Transverse colon (tissue), 4 donors: ENCODE data around the gene MREG. TPM values are rescaled to one million over a fixed set of nuclear protein-coding genes. Genes with fewer than 3 reads are reported as not detected.
A peak's percentile ranks its signal among the peaks of the same experiment; 100 is the strongest.

Source experiments
- DNase-seq: peaks from one replicate; pipeline ENCODE4 v3.0.0-alpha.2; 2019
- H3K27ac ChIP-seq, 4 donors: fragments of 200-600 bp; sonication (generic); 2 replicates each; pipeline ENCODE4 v1.5.1; 2016 to 2018; ENCODE audit warnings: inconsistent platforms in 4 of 4
- H3K27me3 ChIP-seq: fragments of 200-600 bp; sonication (generic); 2 replicates; pipeline ENCODE4 v1.5.1; 2017; ENCODE audit warnings: inconsistent platforms
- H3K36me3 ChIP-seq, 4 donors: fragments of 200-600 bp; sonication (generic); 2 replicates each; pipeline ENCODE4 v1.5.1; 2017 to 2019; ENCODE audit warnings: inconsistent platforms in 4 of 4
- H3K4me1 ChIP-seq, 4 donors: fragments of 200-600 bp; sonication (generic); 2 replicates each; pipeline ENCODE4 v1.5.1; 2017 to 2020; ENCODE audit warnings: inconsistent platforms in 4 of 4
- H3K4me3 ChIP-seq, 4 donors: fragments of 200-600 bp; sonication (generic); 1 replicate in 1 of 4; 2 replicates in 3 of 4; pipeline versions ENCODE4 v1.5.1 to v1.6.1; 2017 to 2019; ENCODE audit warnings: inconsistent platforms in 4 of 4
- H3K9me3 ChIP-seq, 2 donors: fragments of 200-600 bp; sonication (generic); 2 replicates each; pipeline ENCODE4 v1.5.1; 2017 to 2019; ENCODE audit warnings: inconsistent platforms in 2 of 2
- CTCF ChIP-seq, 5 experiments: fragments of 200-600 bp in 3 of 5; fragments of 450-650 bp in 2 of 5; sonication (generic) in 3 of 5; IDR thresholded peaks; 1 replicate in 2 of 5; 2 replicates in 3 of 5; pipeline ENCODE4 v1.5.1; 2016 to 2017; ENCODE audit warnings: antibody characterized with exemption in 5 of 5, inconsistent platforms in 3 of 5, mild to moderate bottlenecking in 2 of 5, moderate library complexity in 1 of 5
- EP300 ChIP-seq: sonication (generic); formaldehyde crosslinking; IDR thresholded peaks from one replicate; pipeline ENCODE4 v1.6.1; 2017; ENCODE audit warnings: antibody characterized with exemption, low read depth
- POLR2A ChIP-seq: fragments of 450-650 bp; IDR thresholded peaks from one replicate; pipeline ENCODE4 v1.6.1; 2016; ENCODE audit warnings: antibody characterized with exemption, mild to moderate bottlenecking, moderate library complexity
- POLR2AphosphoS5 ChIP-seq, 3 donors: sonication (generic); formaldehyde crosslinking; IDR thresholded peaks; one replicate each; pipeline ENCODE4 v1.6.1; 2016; ENCODE audit warnings: antibody characterized with exemption in 3 of 3
- WGBS, 2 donors: methylation state at CpG; one replicate each; pipeline ENCODE4 v1.1.5; 2018; ENCODE audit warnings: low coverage in 1 of 2; 5-methylcytosine and 5-hydroxymethylcytosine counted together
- in situ Hi-C, 4 donors: fragments of 200-750 bp; cut with MboI; loops; one replicate each; pipeline versions ENCODE4 v1.15.0 to v1.15.1; 2017; ENCODE audit warnings: low sequenced_read_pairs in 3 of 4, low pct_ligation_motif_present in 1 of 4, low pct_unique_long_range_greater_than_20kb in 1 of 4
- intact Hi-C: fragments of 100-400 bp; cut with DNase I; formaldehyde crosslinking; loops from one replicate; pipeline ENCODE4 v1.15.1; 2023; ENCODE audit warnings: low total_unique reads
- total RNA-seq, 4 donors: library from RNA; depleted of rRNA; stranded (reverse); fragments of >200 nt; gene quantifications; one replicate each; pipeline ENCODE4 v1.1.0, GENCODE V29; 2016

MREG gene
- total RNA-seq, 4 donors from 2014 or later: 1.5 to 8.5 (median 5.1) TPM

- Histone ChIP-seq H3K4me3 (no peak overlapping the region), H3K27me3 (no peaks in the 10 kb centered on the region), H3K36me3 (peaks cover 0 to 10% (median 0%) of the 10 kb centered on the region in 4 donors), H3K27ac (no peak overlapping the region), H3K9me3 (no peaks in the 10 kb centered on the region), H3K4me1 (no peaks in the 10 kb centered on the region)
- in situ Hi-C loops (loop anchor here in 1 of 4 donors (25.0 kb wide), 1 partner anchor 632 kb away; no protein-coding TSS in a partner anchor), intact Hi-C loops (no loop called here)
- 94 to 100% methylated on average over 1 to 3 of the region's 3 CpGs for WGBS, 2 donors
- TF ChIP-seq POLR2A (no peak), POLR2AphosphoS5 (IDR thresholded peaks at IDR 0.05) (no peak), CTCF (IDR thresholded peaks at IDR 0.05) (no peak), EP300 (no peak)
- DNase-seq: no peak
These were observed 16.9 kb upstream of the MREG start for GRCh38 chr2:216030216-216030615.

- in situ Hi-C loops: loop anchor here in 2 of 4 donors (10.0 to 25.0 kb wide), 2 partner anchors 75 to 633 kb away; no protein-coding TSS in a partner anchor
- TF ChIP-seq CTCF (IDR thresholded peaks at IDR 0.05) (no peak), POLR2AphosphoS5 (IDR thresholded peaks at IDR 0.05) (no peak), POLR2A (no peak), EP300 (no peak)
- no peak overlapping the region for H3K4me3 ChIP-seq
- intact Hi-C loops: no loop called here
- WGBS, 2 donors: 90 to 94% methylated on average over 5 to 7 of the region's 7 CpGs
- H3K36me3 ChIP-seq: peaks cover 0 to 10% (median 0%) of the 10 kb centered on the region in 4 donors
- DNase-seq: no peak
- H3K9me3 ChIP-seq: no peaks in the 10 kb centered on the region
- H3K27ac ChIP-seq: no peak overlapping the region
- H3K4me1 ChIP-seq: no peaks in the 10 kb centered on the region
- no peaks in the 10 kb centered on the region for H3K27me3 ChIP-seq
These were observed 16.2 kb upstream of the MREG start for GRCh38 chr2:216029416-216030129.

GRCh38 chr2:216024779-216025336 lies 11.5 kb upstream of the MREG start:
- peaks cover 0 to 9% (median 0%) of the 10 kb centered on the region in 4 donors for H3K36me3 ChIP-seq
- 96 to 97% methylated on average over 3 to 7 of the region's 7 CpGs for WGBS, 2 donors
- DNase-seq: no peak
- intact Hi-C loops: no loop called here
- H3K9me3 ChIP-seq: no peaks in the 10 kb centered on the region
- H3K4me1 ChIP-seq: no peaks in the 10 kb centered on the region
- TF ChIP-seq EP300 (no peak), POLR2AphosphoS5 (IDR thresholded peaks at IDR 0.05) (no peak), POLR2A (no peak), CTCF (IDR thresholded peaks at IDR 0.05) (no peak)
- no peak overlapping the region for H3K4me3 ChIP-seq
- H3K27me3 ChIP-seq: no peaks in the 10 kb centered on the region
- in situ Hi-C loops: loop anchor here in 2 of 4 donors (10.0 to 25.0 kb wide), 2 partner anchors 70 to 637 kb away; no protein-coding TSS in a partner anchor
- no peak overlapping the region for H3K27ac ChIP-seq

GRCh38 chr2:216023055-216023648 lies 9.8 kb upstream of the MREG start:
- no peaks in the 10 kb centered on the region for H3K4me1 ChIP-seq
- H3K27ac ChIP-seq: no peak overlapping the region
- peak; percentile 46 for DNase-seq
- H3K9me3 ChIP-seq: no peaks in the 10 kb centered on the region
- no peak overlapping the region for H3K4me3 ChIP-seq
- in situ Hi-C loops: loop anchor here in 1 of 4 donors (10.0 kb wide), 1 partner anchor 68 kb away; no protein-coding TSS in a partner anchor
- WGBS, 2 donors: 26% methylated on average over 3 of the region's 3 CpGs; no CpG with 5 or more reads in 1 of the 2 donors
- no peaks in the 10 kb centered on the region for H3K27me3 ChIP-seq
- H3K36me3 ChIP-seq: no peaks in the 10 kb centered on the region
- intact Hi-C loops: no loop called here
- peak; percentile 42 to 55 (median 45) for TF ChIP-seq CTCF (IDR thresholded peaks at IDR 0.05)
- TF ChIP-seq EP300: no peak
- TF ChIP-seq POLR2A: no peak
- no peak for TF ChIP-seq POLR2AphosphoS5 (IDR thresholded peaks at IDR 0.05)
